ENCODE data around the gene ZDHHC8.

Gene ZDHHC8

GRCh38 chr22:20135265-20135664, 3.7 kb downstream of the ZDHHC8 start:
- no peak overlapping the region for H3K4me3 ChIP-seq (ENCODE audit: low read depth, low read length, poor library complexity, severe bottlenecking)
- no peaks in the 10 kb centered on the region for H3K27me3 ChIP-seq (ENCODE audit: insufficient read depth, low read length)
- no peak overlapping the region for H2AFZ ChIP-seq (ENCODE audit: low read length)
- H3K4me2 ChIP-seq (ENCODE audit: low read length): peak overlapping the region; percentile 43
- no peaks in the 10 kb centered on the region for H3K9me3 ChIP-seq (ENCODE audit: low read length)
- H3K4me1 ChIP-seq (ENCODE audit: insufficient read depth, low read length, severe bottlenecking): peaks cover 25% of the 10 kb centered on the region
- H3F3A ChIP-seq (ENCODE audit: insufficient read depth, low read length): no peaks in the 10 kb centered on the region
- no peaks in the 10 kb centered on the region for H3K79me2 ChIP-seq (ENCODE audit: insufficient read depth, low read length)
- no peaks in the 10 kb centered on the region for H3K9me2 ChIP-seq (ENCODE audit: low read depth, low read length)
- H3K9ac ChIP-seq (ENCODE audit: low read length): peak overlapping the region; percentile 42; the same call in 1 of the 2 replicates
- no peaks in the 10 kb centered on the region for H3K36me3 ChIP-seq (ENCODE audit: insufficient read depth, low read length)
- H3K27ac ChIP-seq (ENCODE audit: low read depth, low read length, poor library complexity, severe bottlenecking): peak overlapping the region; percentile 82
- no peaks in the 10 kb centered on the region for H4K20me1 ChIP-seq (ENCODE audit: insufficient read depth, low read length)
- TF ChIP-seq, protein P1, sequence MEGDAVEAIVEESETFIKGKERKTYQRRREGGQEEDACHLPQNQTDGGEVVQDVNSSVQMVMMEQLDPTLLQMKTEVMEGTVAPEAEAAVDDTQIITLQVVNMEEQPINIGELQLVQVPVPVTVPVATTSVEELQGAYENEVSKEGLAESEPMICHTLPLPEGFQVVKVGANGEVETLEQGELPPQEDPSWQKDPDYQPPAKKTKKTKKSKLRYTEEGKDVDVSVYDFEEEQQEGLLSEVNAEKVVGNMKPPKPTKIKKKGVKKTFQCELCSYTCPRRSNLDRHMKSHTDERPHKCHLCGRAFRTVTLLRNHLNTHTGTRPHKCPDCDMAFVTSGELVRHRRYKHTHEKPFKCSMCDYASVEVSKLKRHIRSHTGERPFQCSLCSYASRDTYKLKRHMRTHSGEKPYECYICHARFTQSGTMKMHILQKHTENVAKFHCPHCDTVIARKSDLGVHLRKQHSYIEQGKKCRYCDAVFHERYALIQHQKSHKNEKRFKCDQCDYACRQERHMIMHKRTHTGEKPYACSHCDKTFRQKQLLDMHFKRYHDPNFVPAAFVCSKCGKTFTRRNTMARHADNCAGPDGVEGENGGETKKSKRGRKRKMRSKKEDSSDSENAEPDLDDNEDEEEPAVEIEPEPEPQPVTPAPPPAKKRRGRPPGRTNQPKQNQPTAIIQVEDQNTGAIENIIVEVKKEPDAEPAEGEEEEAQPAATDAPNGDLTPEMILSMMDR (IDR thresholded peaks at IDR 0.05; ENCODE audit: low read length): no peak
- TF ChIP-seq EZH2 (IDR thresholded peaks at IDR 0.05; ENCODE audit: borderline replicate concordance, low read length): no peak

- Histone ChIP-seq H3K79me2 (ENCODE audit: insufficient read depth, low read length) (no peaks in the 10 kb centered on the region), H4K20me1 (ENCODE audit: insufficient read depth, low read length) (no peaks in the 10 kb centered on the region)
- TF ChIP-seq, protein P1 (IDR thresholded peaks at IDR 0.05; ENCODE audit: low read length): no peak
- no peak for TF ChIP-seq EZH2 (IDR thresholded peaks at IDR 0.05; ENCODE audit: borderline replicate concordance, low read length)
Observed at GRCh38 chr22:20135806-20136602, 4.4 kb downstream of the ZDHHC8 start.

GRCh38 chr22:20136603-20136873, 4.9 kb downstream of the ZDHHC8 start:
- Histone ChIP-seq H3K27ac (ENCODE audit: low read depth, low read length, poor library complexity, severe bottlenecking) (no peak overlapping the region), H3K4me2 (ENCODE audit: low read length) (no peak overlapping the region), H4K20me1 (ENCODE audit: insufficient read depth, low read length) (no peaks in the 10 kb centered on the region), H3F3A (ENCODE audit: insufficient read depth, low read length) (no peaks in the 10 kb centered on the region), H3K27me3 (ENCODE audit: insufficient read depth, low read length) (no peaks in the 10 kb centered on the region), H3K9ac (ENCODE audit: low read length) (no peak overlapping the region; the same call in 1 of the 2 replicates), H3K79me2 (ENCODE audit: insufficient read depth, low read length) (no peaks in the 10 kb centered on the region), H3K9me3 (ENCODE audit: low read length) (no peaks in the 10 kb centered on the region), H2AFZ (ENCODE audit: low read length) (no peak overlapping the region), H3K36me3 (ENCODE audit: insufficient read depth, low read length) (no peaks in the 10 kb centered on the region), H3K4me1 (ENCODE audit: insufficient read depth, low read length, severe bottlenecking) (peaks cover 18% of the 10 kb centered on the region), H3K4me3 (ENCODE audit: low read depth, low read length, poor library complexity, severe bottlenecking) (no peak overlapping the region), H3K9me2 (ENCODE audit: low read depth, low read length) (no peaks in the 10 kb centered on the region)
- TF ChIP-seq, protein P1 (IDR thresholded peaks at IDR 0.05; ENCODE audit: low read length): no peak
- no peak for TF ChIP-seq EZH2 (IDR thresholded peaks at IDR 0.05; ENCODE audit: borderline replicate concordance, low read length)

More at GRCh38 chr22:20135806-20136602, 4.4 kb downstream of the ZDHHC8 start:
- no peaks in the 10 kb centered on the region for H3K9me2 ChIP-seq (ENCODE audit: low read depth, low read length)
- peak overlapping the region; percentile 43 for H3K4me2 ChIP-seq (ENCODE audit: low read length)
- H3K4me3 ChIP-seq (ENCODE audit: low read depth, low read length, poor library complexity, severe bottlenecking): no peak overlapping the region
- H3K9me3 ChIP-seq (ENCODE audit: low read length): no peaks in the 10 kb centered on the region
- no peaks in the 10 kb centered on the region for H3K27me3 ChIP-seq (ENCODE audit: insufficient read depth, low read length)
- no peaks in the 10 kb centered on the region for H3K36me3 ChIP-seq (ENCODE audit: insufficient read depth, low read length)
- H3K27ac ChIP-seq (ENCODE audit: low read depth, low read length, poor library complexity, severe bottlenecking): peak overlapping the region; percentile 82
- H3K9ac ChIP-seq (ENCODE audit: low read length): peak overlapping the region; percentile 42; the same call in 1 of the 2 replicates
- peaks cover 21% of the 10 kb centered on the region for H3K4me1 ChIP-seq (ENCODE audit: insufficient read depth, low read length, severe bottlenecking)
- H2AFZ ChIP-seq (ENCODE audit: low read length): no peak overlapping the region
- no peaks in the 10 kb centered on the region for H3F3A ChIP-seq (ENCODE audit: insufficient read depth, low read length)
